HEK293 (cell line): ENCODE data around the gene EIF2B2.
A peak's percentile ranks its signal among the peaks of the same experiment; 100 is the strongest.

Experiments used
- CTCF ChIA-PET: fragments of 350-600 bp; formaldehyde crosslinking; extraction: SDS; loops from one replicate; lab custom pipeline; 2021; ENCODE audit warnings: antibody characterized with exemption; lab: Yijun Ruan, JAX
- POLR2A ChIA-PET: fragments of 300-600 bp; formaldehyde crosslinking; extraction: SDS; loops from one replicate; lab custom pipeline; 2020; ENCODE audit warnings: antibody characterized with exemption, inconsistent platforms; lab: Yijun Ruan, JAX
- H3K27ac ChIP-seq: fragments of 200-500 bp; sonication (Bioruptor generic); 2 replicates; pipeline ENCODE4 v1.5.1; 2014; ENCODE audit warnings: low read depth, low read length, control low read depth, inconsistent platforms; ENCODE audit errors: extremely low read depth
- H3K36me3 ChIP-seq, 2 experiments: fragments of 200-500 bp in 1 of 2; sonication (Bioruptor generic) in 1 of 2; 1 replicate in 1 of 2; 2 replicates in 1 of 2; pipeline ENCODE4 v1.5.1; 2014 to 2017; ENCODE audit warnings: inconsistent platforms in 2 of 2, low read length in 2 of 2; ENCODE audit not compliant: control insufficient read depth in 2 of 2, insufficient read depth in 1 of 2
- H3K4me1 ChIP-seq: fragments of 200-500 bp; sonication (Bioruptor generic); 2 replicates; pipeline ENCODE4 v1.5.1; 2014; ENCODE audit warnings: mild to moderate bottlenecking, low read length, inconsistent platforms; ENCODE audit not compliant: control insufficient read depth, insufficient read depth
- H3K4me3 ChIP-seq: 2 replicates; pipeline ENCODE4 v1.5.1; 2011; ENCODE audit warnings: low read depth, mild to moderate bottlenecking, control low read depth, low read length, moderate library complexity
- H3K9me3 ChIP-seq: fragments of 200-500 bp; sonication (Bioruptor generic); 2 replicates; pipeline ENCODE4 v1.5.1; 2014; ENCODE audit warnings: low read depth, low read length, inconsistent platforms; ENCODE audit not compliant: control insufficient read depth, insufficient read depth
- SCRT2 ChIP-seq: fragments of 450-650 bp; formaldehyde crosslinking; IDR thresholded peaks from 2 replicates; pipeline ENCODE4 v1.5.1; 2016; ENCODE audit warnings: missing biosample characterization, missing genetic modification characterization
- SP7 ChIP-seq: fragments of 450-650 bp; formaldehyde crosslinking; IDR thresholded peaks from 2 replicates; pipeline ENCODE4 v1.5.1; 2016; ENCODE audit warnings: missing biosample characterization, missing genetic modification characterization
- TRIM28 ChIP-seq: IDR thresholded peaks from 2 replicates; pipeline ENCODE4 v1.6.1; 2011; ENCODE audit warnings: low read length, control low read depth, borderline replicate concordance
- ZNF132 ChIP-seq: fragments of 450-650 bp; formaldehyde crosslinking; IDR thresholded peaks from 2 replicates; pipeline ENCODE4 v1.5.1; 2017; ENCODE audit warnings: missing biosample characterization, missing genetic modification characterization, borderline replicate concordance
- ZNF423 ChIP-seq: fragments of 450-650 bp; formaldehyde crosslinking; IDR thresholded peaks from 2 replicates; pipeline ENCODE4 v1.5.1; 2016; ENCODE audit warnings: missing biosample characterization, missing genetic modification characterization
- ZNF433 ChIP-seq: fragments of 450-650 bp; formaldehyde crosslinking; IDR thresholded peaks from 2 replicates; pipeline ENCODE4 v1.5.1; 2016; ENCODE audit warnings: missing biosample characterization, missing genetic modification characterization, low read depth
- ZNF544 ChIP-seq: fragments of 450-650 bp; formaldehyde crosslinking; IDR thresholded peaks from 2 replicates; pipeline ENCODE4 v1.5.0; 2017; ENCODE audit warnings: missing biosample characterization, missing genetic modification characterization
- ZNF596 ChIP-seq: fragments of 450-650 bp; IDR thresholded peaks from 2 replicates; pipeline ENCODE4 v1.5.0; 2018; ENCODE audit warnings: missing biosample characterization, mild to moderate bottlenecking, missing genetic modification characterization, moderate library complexity
- ZNF664 ChIP-seq: fragments of 450-650 bp; formaldehyde crosslinking; IDR thresholded peaks from 2 replicates; pipeline ENCODE4 v1.5.1; 2016; ENCODE audit warnings: missing biosample characterization, missing genetic modification characterization
- ZNF692 ChIP-seq: fragments of 450-650 bp; formaldehyde crosslinking; IDR thresholded peaks from 2 replicates; pipeline ENCODE4 v1.5.1; 2016; ENCODE audit warnings: missing biosample characterization, missing genetic modification characterization
- ZNF747 ChIP-seq: fragments of 450-650 bp; formaldehyde crosslinking; IDR thresholded peaks from 2 replicates; pipeline ENCODE4 v1.5.1; 2016; ENCODE audit warnings: missing biosample characterization, missing genetic modification characterization
- ZNF791 ChIP-seq: fragments of 450-650 bp; formaldehyde crosslinking; IDR thresholded peaks from 2 replicates; pipeline ENCODE4 v1.5.1; 2016; ENCODE audit warnings: missing biosample characterization, missing genetic modification characterization
- ZSCAN23 ChIP-seq: fragments of 450-650 bp; formaldehyde crosslinking; IDR thresholded peaks from 2 replicates; pipeline ENCODE4 v1.5.1; 2016; ENCODE audit warnings: missing biosample characterization, missing genetic modification characterization
- ZXDB ChIP-seq: fragments of 450-650 bp; formaldehyde crosslinking; IDR thresholded peaks from 2 replicates; pipeline ENCODE4 v1.5.1; 2016; ENCODE audit warnings: missing biosample characterization, missing genetic modification characterization
- TF ChIP-seq, protein P1 (sequence below): fragments of 450-650 bp; formaldehyde crosslinking; IDR thresholded peaks from 2 replicates; pipeline ENCODE4 v1.5.1; 2017; ENCODE audit warnings: missing biosample characterization, missing genetic modification characterization
- TF ChIP-seq, protein P2 (sequence below): fragments of 450-650 bp; formaldehyde crosslinking; IDR thresholded peaks from 2 replicates; pipeline ENCODE4 v1.5.1; 2016; ENCODE audit warnings: missing biosample characterization, missing genetic modification characterization
- TF ChIP-seq, protein P3 (sequence below): fragments of 450-650 bp; formaldehyde crosslinking; IDR thresholded peaks from 2 replicates; pipeline ENCODE4 v1.5.1; 2016; ENCODE audit warnings: missing biosample characterization, missing genetic modification characterization, borderline replicate concordance

The EIF2B2 gene

GRCh38 chr14:75009176-75009575 lies 6.5 kb downstream of the EIF2B2 start (continued):
- TF ChIP-seq, protein P1, sequence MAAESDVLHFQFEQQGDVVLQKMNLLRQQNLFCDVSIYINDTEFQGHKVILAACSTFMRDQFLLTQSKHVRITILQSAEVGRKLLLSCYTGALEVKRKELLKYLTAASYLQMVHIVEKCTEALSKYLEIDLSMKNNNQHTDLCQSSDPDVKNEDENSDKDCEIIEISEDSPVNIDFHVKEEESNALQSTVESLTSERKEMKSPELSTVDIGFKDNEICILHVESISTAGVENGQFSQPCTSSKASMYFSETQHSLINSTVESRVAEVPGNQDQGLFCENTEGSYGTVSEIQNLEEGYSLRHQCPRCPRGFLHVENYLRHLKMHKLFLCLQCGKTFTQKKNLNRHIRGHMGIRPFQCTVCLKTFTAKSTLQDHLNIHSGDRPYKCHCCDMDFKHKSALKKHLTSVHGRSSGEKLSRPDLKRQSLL (tag by site-specific recombination), result no peak
- TF ChIP-seq ZNF433 (tag by site-specific recombination), result no peak

DNA sequence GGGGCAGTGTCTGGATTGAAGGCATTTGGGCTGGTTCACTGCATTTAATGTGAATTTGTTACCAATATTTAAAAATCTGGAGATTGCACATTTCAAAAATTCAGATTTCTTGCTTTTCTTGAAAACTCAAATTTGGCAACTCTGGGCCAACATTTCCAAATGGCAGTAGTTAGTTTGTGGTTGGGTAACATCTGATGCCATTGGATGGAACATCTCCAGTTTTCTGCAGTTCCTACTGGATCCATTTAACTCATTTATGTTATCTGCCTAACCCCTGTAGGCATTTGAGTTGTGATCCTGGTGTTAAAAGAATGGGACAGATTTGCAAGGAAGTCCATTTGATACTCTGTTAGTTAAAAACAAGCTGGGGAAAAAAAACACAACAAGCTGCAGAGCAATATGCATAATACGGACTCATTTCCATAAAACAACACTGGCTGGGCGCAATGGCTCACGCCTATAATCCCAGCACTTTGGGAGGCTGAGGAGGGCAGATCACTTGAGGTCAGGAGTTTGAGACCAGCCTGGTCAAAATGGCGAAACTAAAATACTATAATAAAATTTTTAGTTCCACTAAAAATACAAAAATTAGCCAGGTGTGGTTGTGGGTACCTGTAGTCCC lies 7.9 kb downstream of the EIF2B2 start:
- CTCF ChIA-PET, result no interaction called here
- TF ChIP-seq ZNF132 (no peak), ZNF692 (tag by site-specific recombination) (no peak), ZNF791 (tag by site-specific recombination) (no peak), ZNF423 (tag by site-specific recombination) (no peak), ZNF544 (tag by site-specific recombination) (no peak), ZNF664 (tag by site-specific recombination) (no peak), SCRT2 (tag by site-specific recombination) (no peak)
- TF ChIP-seq, protein P2, sequence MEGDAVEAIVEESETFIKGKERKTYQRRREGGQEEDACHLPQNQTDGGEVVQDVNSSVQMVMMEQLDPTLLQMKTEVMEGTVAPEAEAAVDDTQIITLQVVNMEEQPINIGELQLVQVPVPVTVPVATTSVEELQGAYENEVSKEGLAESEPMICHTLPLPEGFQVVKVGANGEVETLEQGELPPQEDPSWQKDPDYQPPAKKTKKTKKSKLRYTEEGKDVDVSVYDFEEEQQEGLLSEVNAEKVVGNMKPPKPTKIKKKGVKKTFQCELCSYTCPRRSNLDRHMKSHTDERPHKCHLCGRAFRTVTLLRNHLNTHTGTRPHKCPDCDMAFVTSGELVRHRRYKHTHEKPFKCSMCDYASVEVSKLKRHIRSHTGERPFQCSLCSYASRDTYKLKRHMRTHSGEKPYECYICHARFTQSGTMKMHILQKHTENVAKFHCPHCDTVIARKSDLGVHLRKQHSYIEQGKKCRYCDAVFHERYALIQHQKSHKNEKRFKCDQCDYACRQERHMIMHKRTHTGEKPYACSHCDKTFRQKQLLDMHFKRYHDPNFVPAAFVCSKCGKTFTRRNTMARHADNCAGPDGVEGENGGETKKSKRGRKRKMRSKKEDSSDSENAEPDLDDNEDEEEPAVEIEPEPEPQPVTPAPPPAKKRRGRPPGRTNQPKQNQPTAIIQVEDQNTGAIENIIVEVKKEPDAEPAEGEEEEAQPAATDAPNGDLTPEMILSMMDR, result no peak
- POLR2A ChIA-PET, result no interaction called here
- H3K4me1 ChIP-seq, result no peaks in the 10 kb centered on the region
- H3K36me3 ChIP-seq, result peaks cover 55 to 90% of the 10 kb centered on the region in 2 experiments
- no peak overlapping the region for H3K27ac ChIP-seq
- no peaks in the 10 kb centered on the region for H3K9me3 ChIP-seq
- H3K4me3 ChIP-seq, result no peak overlapping the region

DNA sequence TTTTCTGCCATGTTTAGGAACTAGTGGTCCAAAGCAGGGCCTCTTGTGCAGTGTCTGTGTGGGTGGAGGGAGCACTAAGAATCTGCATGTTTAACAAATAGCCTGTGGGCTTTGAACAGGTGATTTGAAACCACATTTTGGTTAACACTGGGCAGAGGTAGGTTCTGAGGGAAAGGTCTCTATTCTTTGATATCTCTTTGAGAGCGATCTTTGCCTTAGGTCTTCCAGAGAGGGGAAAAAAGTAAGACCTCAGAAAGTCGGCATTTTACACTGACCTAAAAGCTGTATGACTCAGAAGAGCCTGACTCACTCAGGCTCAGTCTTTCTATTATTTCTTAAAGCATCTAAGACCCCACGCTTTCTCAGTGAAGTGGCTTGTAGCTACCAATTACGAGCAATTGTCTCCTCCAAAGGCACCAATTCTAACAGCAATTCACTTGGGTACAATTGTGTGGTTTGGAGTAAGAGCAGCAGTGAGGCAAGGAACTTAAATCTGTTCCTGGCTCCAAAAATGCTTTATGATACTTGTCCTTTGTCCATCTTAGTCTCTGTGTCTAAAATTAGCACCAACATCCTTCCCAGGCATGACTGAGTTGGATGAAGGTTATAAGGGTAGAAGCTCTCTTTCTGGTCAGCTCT lies 8.8 kb downstream of the EIF2B2 start:
- H3K9me3 ChIP-seq, result no peaks in the 10 kb centered on the region
- TF ChIP-seq, protein P3, sequence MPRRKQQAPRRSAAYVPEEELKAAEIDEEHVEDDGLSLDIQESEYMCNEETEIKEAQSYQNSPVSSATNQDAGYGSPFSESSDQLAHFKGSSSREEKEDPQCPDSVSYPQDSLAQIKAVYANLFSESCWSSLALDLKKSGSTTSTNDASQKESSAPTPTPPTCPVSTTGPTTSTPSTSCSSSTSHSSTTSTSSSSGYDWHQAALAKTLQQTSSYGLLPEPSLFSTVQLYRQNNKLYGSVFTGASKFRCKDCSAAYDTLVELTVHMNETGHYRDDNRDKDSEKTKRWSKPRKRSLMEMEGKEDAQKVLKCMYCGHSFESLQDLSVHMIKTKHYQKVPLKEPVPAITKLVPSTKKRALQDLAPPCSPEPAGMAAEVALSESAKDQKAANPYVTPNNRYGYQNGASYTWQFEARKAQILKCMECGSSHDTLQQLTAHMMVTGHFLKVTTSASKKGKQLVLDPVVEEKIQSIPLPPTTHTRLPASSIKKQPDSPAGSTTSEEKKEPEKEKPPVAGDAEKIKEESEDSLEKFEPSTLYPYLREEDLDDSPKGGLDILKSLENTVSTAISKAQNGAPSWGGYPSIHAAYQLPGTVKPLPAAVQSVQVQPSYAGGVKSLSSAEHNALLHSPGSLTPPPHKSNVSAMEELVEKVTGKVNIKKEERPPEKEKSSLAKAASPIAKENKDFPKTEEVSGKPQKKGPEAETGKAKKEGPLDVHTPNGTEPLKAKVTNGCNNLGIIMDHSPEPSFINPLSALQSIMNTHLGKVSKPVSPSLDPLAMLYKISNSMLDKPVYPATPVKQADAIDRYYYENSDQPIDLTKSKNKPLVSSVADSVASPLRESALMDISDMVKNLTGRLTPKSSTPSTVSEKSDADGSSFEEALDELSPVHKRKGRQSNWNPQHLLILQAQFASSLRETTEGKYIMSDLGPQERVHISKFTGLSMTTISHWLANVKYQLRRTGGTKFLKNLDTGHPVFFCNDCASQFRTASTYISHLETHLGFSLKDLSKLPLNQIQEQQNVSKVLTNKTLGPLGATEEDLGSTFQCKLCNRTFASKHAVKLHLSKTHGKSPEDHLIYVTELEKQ, result no peak
- TF ChIP-seq ZXDB (tag by site-specific recombination), result no peak
- TF ChIP-seq TRIM28, result no peak
- no peak for TF ChIP-seq ZNF747 (tag by site-specific recombination)
- no peak for TF ChIP-seq ZSCAN23 (tag by site-specific recombination)
- no peak for TF ChIP-seq ZNF596 (tag by site-specific recombination)
- peak; percentile 46; the same call in 1 of the 2 replicates for TF ChIP-seq SP7 (tag by site-specific recombination)
- TF ChIP-seq, all 188 proteins: peak for 1
- H3K4me1 ChIP-seq, result no peaks in the 10 kb centered on the region
- no peak overlapping the region for H3K4me3 ChIP-seq
- peaks cover 54 to 89% of the 10 kb centered on the region in 2 experiments for H3K36me3 ChIP-seq
- peak overlapping the region; percentile 31; the same call in 1 of the 2 replicates for H3K27ac ChIP-seq
- POLR2A ChIA-PET, result no interaction called here
- CTCF ChIA-PET, result interaction anchor here (0.6 to 2.3 kb wide), 2 partner anchors 16 to 66 kb away, joined by 3 to 5 read pairs; no protein-coding TSS in a partner anchor
